Measurements from ENCODE around the gene NRARP.

DNA sequence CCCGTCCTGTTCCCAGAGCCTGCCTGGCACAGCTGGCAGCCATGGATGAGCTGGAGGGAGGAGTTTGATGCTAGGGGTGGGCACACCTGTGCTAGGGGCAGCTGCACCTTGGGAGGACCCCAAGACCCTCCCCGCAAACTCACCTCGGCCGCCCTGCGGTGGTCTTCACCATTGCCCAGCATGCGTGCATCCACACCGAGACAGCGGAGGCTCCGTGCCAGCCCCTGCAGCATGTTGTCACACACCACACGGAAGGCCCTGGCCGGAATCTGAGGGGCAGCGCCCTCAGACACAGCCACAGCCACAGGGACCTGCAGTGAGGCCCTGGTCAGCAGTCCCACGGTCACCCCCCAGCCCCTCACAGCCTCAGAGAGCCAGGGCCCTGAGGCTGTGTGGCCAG is 45.9 kb upstream of the NRARP start:
- no peak for TF ChIP-seq POLR2AphosphoS5 (IDR thresholded peaks at IDR 0.05; ENCODE audit: low read depth, low read length)
- no peak for TF ChIP-seq POLR2A (IDR thresholded peaks at IDR 0.05; ENCODE audit: low read depth, low read length)
- no peak for TF ChIP-seq TAF1 (IDR thresholded peaks at IDR 0.05; ENCODE audit: low read depth, low read length)
- no peak for TF ChIP-seq SPI1 (IDR thresholded peaks at IDR 0.05; ENCODE audit: low read depth, low read length)
- TF ChIP-seq PAX5 (IDR thresholded peaks at IDR 0.05; ENCODE audit: insufficient read depth, low read length, severe bottlenecking) = no peak
- no peak for TF ChIP-seq POU2F2 (IDR thresholded peaks at IDR 0.05; ENCODE audit: low read depth, low read length)

Measured in GM12891 (cell line).